Neural progenitor cell (in vitro differentiated cells): ENCODE data around the gene NKX6-1.

ENCODE experiments used
- CTCF ChIP-seq: fragments of 200-600 bp; sonication (generic); IDR thresholded peaks from 2 replicates; pipeline ENCODE4 v1.5.1; 2017; ENCODE audit warnings: antibody characterized with exemption, mild to moderate bottlenecking
- EZH2 ChIP-seq: fragments of 200-600 bp; sonication (generic); IDR thresholded peaks from 2 replicates; pipeline ENCODE4 v1.6.1; 2017; ENCODE audit warnings: antibody characterized with exemption, mild to moderate bottlenecking, moderate library complexity
- EZH2phosphoT487 ChIP-seq: fragments of 200-600 bp; sonication (generic); IDR thresholded peaks from 2 replicates; pipeline ENCODE4 v1.6.1; 2017; ENCODE audit warnings: antibody characterized with exemption

GRCh38 chr4:84535901-84536300, 36.8 kb upstream of the NKX6-1 start:
- no peak for TF ChIP-seq EZH2
- TF ChIP-seq CTCF, result no peak
- TF ChIP-seq EZH2phosphoT487, result no peak
